ENCODE measurements around the gene PAQR8.
"Not testable (repeated sequence)": the region's sequence is repeated elsewhere in the genome, so short reads cannot be mapped to it uniquely, and the experiment has no call there.

The PAQR8 gene

DNA sequence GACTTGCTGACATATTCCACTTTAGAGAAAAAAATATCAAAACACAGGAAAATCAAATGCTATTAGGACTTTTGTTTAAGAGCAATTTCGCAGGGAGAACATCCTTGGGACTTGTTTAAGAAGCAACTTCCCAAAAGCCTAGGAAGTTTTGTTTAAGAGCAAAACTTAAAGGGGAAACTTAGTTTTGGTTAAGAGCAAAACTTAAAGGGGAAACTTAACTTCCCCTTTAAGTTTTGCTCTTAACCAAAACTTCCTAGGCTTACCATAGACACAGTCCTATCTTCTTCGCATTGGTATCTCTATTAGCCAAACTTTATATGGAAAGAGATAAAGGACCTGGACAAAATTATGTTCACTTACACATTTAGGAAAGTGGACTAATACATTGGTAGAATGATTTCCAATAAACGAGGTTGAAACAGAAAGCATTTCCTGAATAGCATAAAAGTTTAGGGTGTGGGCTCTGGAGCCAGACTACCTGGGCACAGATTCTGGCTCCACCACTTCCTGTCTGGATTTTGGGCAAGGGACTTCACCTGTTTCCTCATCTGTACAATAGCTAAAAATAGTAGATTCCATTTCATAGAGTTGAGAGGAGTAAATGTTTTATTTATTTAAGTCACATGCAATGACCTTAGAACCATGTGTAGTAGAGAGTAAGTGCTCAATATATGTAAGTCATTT, 15.7 kb downstream of the PAQR8 start:
- no peak for DNase-seq (ENCODE audit: low read depth)

GRCh38 chr6:52381249-52381648, 19.3 kb downstream of the PAQR8 start:
- no peak for DNase-seq (ENCODE audit: low read depth)

- DNase-seq (ENCODE audit: low read depth): no peak
These were observed 22.3 kb downstream of the PAQR8 start for GRCh38 chr6:52384145-52384766.

GRCh38 chr6:52385074-52385473, 23.1 kb downstream of the PAQR8 start:
- DNase-seq (ENCODE audit: low read depth): no peak

- DNase-seq (ENCODE audit: low read depth): not testable (repeated sequence)
These were observed 26.2 kb downstream of the PAQR8 start for GRCh38 chr6:52388119-52388518.

DNA sequence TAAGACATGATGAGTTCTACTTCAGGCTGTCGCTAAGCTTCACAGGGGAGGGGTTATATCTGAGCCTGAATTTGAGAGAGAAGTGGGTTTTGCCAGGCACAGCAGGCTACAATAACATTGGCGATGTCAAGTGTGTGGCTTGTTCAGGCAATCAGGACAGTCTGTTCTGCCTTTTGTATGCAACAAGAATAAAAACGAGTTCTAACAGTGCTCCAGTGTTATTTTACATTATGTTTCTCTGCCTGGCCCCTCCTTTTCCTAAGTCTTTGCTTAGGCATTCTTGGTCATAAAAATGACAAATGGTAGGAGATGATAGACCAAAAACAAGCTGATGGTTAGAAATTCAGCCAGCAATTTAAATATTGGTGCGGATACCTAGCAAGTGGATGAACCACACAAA, 26.8 kb downstream of the PAQR8 start:
- DNase-seq (ENCODE audit: low read depth): no peak

DNA sequence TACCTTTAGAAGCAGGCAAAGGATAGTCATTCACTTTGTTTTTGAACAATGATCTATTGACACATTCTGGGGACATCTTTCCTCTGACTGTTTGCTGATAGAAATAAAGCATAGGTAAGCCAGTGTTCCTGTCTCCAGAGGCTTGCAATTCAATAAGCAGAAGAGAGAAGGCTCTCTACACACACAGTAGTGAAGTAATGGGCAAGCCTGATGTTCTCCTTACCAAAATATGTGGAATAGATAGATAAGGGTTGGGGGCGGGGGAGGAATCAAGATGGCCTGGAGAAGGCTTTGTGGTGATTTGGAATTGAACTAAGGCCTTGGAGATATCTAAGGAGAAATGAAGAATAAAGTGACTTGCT, 27.3 kb downstream of the PAQR8 start:
- no peak for DNase-seq (ENCODE audit: low read depth)

DNA sequence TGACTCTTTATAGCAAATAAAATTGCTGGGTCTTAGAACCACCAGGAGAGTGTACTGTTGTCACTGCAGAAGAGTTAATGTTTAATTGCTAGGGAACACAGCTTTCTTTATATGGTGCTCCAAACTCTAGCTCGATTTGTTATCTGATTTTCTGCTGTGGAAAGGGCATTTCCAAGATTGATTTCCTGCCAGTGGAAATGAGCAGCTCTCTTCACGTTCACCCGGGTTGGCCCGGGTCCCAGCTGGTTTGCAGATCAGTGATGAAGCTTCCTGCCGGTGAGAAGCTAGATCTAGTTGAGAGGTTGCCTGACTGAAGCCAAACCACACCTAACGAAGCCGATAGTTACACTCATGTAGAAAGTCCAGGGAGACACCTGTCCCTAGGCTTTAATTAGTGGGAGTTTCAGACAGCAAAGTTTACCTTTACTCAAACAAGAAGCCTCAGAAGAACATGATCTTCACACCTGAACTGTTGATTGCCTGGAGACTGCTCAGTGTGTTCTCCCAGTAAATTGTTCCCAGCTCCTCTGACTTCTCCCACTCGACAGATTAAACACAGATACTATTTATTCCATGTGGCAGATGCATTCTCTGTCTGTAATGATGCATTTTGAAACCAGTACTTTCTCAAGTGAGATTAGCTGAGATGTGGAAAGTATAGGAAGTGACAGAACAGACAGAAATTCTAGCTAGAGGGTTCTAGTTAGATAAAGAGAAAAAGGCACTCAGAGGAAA, 27.8 kb downstream of the PAQR8 start:
- no peak for DNase-seq (ENCODE audit: low read depth)

DNA sequence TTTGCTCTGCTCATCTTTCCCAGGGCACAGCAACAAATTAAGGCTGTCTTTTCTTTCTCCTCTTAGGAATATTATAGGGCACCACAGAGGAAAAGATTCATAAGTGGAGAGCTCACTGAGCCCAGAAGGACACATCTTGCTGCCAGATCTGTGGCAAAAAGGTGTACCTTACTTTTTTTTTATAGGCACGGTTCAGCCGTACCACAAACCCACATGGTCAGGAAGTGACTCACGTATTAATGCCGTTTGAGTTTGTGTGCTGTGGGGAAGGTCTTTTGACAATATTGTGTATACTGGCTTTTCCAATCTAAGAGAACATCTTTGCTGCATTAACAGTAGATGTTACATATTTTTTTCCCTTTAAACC, 28.4 kb downstream of the PAQR8 start:
- DNase-seq (ENCODE audit: low read depth): peak; percentile 47

DNA sequence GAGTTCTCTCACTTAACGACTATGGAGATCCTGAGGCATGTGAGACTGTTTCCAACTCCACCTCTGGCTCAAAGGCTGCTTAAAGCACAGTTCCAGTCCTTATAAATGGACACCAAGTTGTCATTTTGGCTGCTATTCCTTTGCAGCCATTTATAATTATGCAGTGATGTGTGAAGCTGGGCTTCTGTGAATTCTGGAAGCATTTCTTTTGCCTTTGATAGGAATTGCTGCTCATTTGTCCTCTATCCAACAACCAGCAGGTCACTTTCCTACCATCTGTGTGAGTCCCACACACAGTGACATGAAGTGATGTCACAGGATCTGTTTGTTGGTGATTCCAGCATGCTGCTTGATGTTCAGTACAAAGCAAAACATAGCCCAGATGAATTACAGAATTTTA, 29.6 kb downstream of the PAQR8 start:
- DNase-seq (ENCODE audit: low read depth): no peak

GRCh38 chr6:52392944-52393343, 31.0 kb downstream of the PAQR8 start:
- no peak for DNase-seq (ENCODE audit: low read depth)

- no peak for DNase-seq (ENCODE audit: low read depth)
These were observed 31.8 kb downstream of the PAQR8 start for GRCh38 chr6:52393780-52394179.

DNA sequence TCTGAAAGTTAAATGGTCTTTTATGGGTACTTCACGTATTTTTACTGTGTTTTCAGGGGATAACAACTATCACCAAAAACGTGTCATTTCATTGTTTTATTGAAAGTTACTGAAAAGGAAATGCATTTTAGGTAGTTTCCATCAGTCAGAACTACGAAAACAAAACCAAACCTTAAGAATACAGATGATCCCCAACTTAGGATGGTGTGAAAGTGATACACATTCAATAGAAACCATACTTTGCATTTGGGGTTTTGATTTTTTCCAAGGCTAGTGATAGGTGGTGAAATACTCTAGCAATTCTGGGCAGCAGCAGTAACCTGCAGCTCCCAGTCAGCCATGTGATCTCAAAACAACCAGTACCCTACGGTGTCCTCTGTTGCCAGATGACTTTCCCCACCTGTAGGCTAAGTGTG, 32.3 kb downstream of the PAQR8 start:
- DNase-seq (ENCODE audit: low read depth): no peak

- DNase-seq (ENCODE audit: low read depth): no peak
These were observed 34.0 kb downstream of the PAQR8 start for GRCh38 chr6:52395969-52396368.

- peak; percentile 56 for DNase-seq (ENCODE audit: low read depth)
These were observed 37.8 kb downstream of the PAQR8 start for GRCh38 chr6:52399511-52400312.

DNA sequence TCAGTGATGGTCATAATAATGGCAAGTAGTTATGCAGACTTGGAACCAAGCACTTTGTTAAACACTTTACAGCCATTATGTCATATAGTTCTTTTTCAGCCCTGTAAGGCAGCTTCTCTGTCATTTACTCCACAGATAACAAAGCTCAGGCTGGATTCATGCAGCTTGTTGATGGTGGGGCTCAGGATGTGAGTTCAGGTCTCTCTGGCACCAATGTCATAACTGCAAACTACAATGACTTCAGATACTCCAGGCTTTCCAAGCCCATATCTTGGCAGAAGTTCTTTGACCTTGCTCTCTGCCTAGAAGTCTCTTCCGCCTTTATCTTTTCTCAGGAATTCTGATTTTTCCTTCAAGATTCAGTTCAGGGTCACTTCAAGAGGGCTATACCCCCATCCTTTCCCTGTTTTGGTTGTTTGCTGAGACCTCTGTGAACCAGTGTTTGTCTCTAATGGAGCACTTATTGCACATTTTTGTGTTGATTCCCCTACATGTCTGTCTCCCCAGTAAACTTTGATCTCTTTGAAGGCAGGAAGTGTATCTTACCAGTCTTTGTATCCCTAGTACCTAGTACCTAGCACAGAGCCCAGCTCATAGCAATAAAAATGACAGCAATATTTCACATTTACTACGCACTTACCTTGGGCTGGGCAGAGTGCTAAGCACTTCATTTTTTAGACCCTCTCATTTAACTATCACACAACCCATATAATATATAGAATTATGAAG, 38.5 kb downstream of the PAQR8 start:
- no peak for DNase-seq (ENCODE audit: low read depth)

DNA sequence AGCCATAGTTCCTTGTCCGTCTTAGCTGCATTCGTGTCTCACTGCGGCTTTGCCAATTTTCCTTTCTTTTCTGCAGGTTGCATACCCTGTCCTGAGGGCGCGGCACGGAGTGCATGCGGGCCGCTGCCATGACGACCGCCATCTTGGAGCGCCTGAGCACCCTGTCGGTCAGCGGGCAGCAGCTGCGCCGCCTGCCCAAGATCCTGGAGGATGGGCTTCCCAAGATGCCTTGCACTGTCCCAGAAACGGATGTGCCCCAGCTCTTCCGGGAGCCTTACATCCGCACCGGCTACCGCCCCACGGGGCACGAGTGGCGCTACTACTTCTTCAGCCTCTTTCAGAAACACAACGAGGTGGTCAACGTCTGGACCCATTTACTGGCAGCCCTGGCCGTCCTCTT, 41.1 kb downstream of the PAQR8 start:
- DNase-seq (ENCODE audit: low read depth): no peak

DNA sequence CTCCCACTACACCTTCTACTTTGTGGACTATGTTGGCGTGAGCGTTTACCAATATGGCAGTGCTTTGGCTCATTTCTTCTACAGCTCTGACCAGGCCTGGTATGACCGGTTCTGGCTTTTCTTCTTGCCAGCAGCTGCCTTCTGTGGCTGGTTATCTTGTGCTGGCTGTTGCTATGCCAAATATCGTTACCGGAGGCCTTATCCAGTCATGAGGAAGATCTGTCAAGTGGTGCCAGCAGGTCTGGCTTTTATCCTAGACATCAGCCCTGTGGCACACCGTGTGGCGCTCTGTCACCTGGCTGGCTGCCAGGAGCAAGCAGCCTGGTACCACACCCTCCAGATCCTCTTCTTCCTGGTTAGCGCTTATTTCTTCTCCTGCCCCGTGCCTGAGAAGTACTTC, 41.7 kb downstream of the PAQR8 start:
- no peak for DNase-seq (ENCODE audit: low read depth)

DNA sequence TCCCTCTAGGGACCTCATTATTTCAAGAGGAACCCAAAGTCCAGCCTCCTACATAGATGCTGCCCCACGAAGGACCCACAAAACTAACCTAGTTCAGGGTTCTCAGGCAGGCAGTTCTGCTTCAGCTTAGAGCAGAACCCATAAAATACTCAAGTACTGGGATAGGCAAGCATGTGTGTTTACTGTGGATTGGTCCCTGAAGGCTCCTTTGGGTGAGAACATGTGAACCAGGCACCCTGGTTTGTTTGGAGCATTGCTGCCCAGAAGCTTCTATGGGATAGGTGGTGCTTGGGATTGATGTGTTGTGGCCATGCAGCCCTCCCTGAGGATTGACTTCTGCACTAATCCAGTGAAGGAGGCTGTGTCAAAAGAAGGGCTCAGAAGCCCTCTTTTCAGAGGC, 43.3 kb downstream of the PAQR8 start:
- no peak for DNase-seq (ENCODE audit: low read depth)

GRCh38 chr6:52407467-52407866, 45.5 kb downstream of the PAQR8 start:
- DNase-seq (ENCODE audit: low read depth): no peak

DNA sequence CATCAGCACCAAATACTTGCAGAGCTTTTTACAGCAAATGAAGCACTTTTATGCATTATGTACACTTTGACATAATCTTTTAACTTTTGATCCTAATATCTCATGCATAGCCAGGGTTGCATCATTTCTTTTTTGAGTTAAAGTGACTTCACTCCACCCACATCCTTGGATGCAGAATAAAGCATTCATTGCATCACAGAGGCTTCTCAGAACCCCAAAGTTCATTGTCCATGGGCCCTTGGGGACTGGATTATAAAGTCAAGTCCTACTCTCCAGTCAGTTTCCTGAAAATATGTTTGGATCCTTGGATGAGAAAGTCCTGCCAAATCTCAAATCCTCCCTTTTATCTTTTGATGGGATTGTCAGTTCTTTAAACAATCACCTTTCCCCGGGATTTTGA, 47.5 kb downstream of the PAQR8 start:
- no peak for DNase-seq (ENCODE audit: low read depth)

DNA sequence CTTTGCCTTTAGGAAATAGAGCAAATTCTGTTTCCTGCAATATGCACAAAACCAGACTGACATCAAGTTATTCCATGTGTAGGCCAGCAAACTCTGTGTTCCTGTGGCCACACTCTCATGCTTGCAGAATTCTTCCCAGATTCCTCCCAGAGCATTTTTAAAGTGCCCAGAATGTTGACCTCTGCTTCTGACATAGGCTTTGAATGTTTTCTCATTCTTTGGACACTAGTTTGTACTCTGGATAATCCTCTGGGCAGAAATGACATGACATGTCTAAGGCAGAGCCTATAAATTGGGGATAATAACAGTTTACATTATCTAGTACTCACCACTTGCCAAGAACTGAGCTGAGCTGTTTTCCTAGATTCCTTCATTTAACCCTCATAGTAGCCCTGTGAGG, 49.0 kb downstream of the PAQR8 start:
- DNase-seq (ENCODE audit: low read depth): no peak
